H9 (cell line): ENCODE results near the gene EID1. TPM values are rescaled to one million over a fixed set of nuclear protein-coding genes. Genes with fewer than 3 reads are reported as not detected.

Experiments used
- DNase-seq: peaks from one replicate; pipeline ENCODE4 v3.0.0-alpha.2; 2017
- H2AFZ ChIP-seq: one replicate; pipeline ENCODE4 v1.6.1; 2013; ENCODE audit warnings: mild to moderate bottlenecking, low read length, control low read depth, moderate library complexity
- H2AK5ac ChIP-seq: 2 replicates; pipeline ENCODE4 v1.6.1; 2013; ENCODE audit warnings: low read length, control low read depth, mixed read lengths; ENCODE audit not compliant: insufficient read length
- H2BK120ac ChIP-seq: one replicate; pipeline ENCODE4 v1.6.1; 2013; ENCODE audit warnings: low read depth, mild to moderate bottlenecking, low read length, control low read depth, inconsistent platforms; ENCODE audit not compliant: poor library complexity, severe bottlenecking
- H2BK12ac ChIP-seq: 2 replicates; pipeline ENCODE4 v1.6.1; 2013; ENCODE audit warnings: low read length, control low read depth, mixed read lengths, low read depth; ENCODE audit not compliant: insufficient read length
- H2BK15ac ChIP-seq: 2 replicates; pipeline ENCODE4 v1.6.1; 2013; ENCODE audit warnings: low read depth, low read length, control low read depth
- H2BK20ac ChIP-seq: one replicate; pipeline ENCODE4 v1.6.1; 2013; ENCODE audit warnings: low read depth, mild to moderate bottlenecking, low read length, control low read depth, inconsistent platforms; ENCODE audit not compliant: poor library complexity, severe bottlenecking
- H2BK5ac ChIP-seq: 2 replicates; pipeline ENCODE4 v1.6.1; 2013; ENCODE audit warnings: low read length, control low read depth, mixed read lengths; ENCODE audit not compliant: insufficient read length
- H3K14ac ChIP-seq: 2 replicates; pipeline ENCODE4 v1.6.1; 2013; ENCODE audit warnings: low read length, control low read depth; ENCODE audit not compliant: insufficient read depth
- H3K18ac ChIP-seq: 2 replicates; pipeline ENCODE4 v1.6.1; 2013; ENCODE audit warnings: low read depth, mild to moderate bottlenecking, mixed read lengths, low read length, control low read depth; ENCODE audit not compliant: insufficient read length
- H3K23ac ChIP-seq: 2 replicates; pipeline ENCODE4 v1.6.1; 2013; ENCODE audit warnings: low read length, control low read depth, mixed read lengths, low read depth; ENCODE audit not compliant: insufficient read length
- H3K23me2 ChIP-seq: 2 replicates; pipeline ENCODE4 v1.6.1; 2013; ENCODE audit warnings: low read depth, mild to moderate bottlenecking, mixed read lengths, low read length, control low read depth; ENCODE audit not compliant: insufficient read length, poor library complexity, severe bottlenecking
- H3K27ac ChIP-seq: 2 replicates; pipeline ENCODE4 v1.5.1; 2013; ENCODE audit warnings: low read length, control low read depth, mixed read lengths, low read depth; ENCODE audit not compliant: insufficient read length
- H3K27me3 ChIP-seq: 2 replicates; pipeline ENCODE4 v1.6.1; 2013; ENCODE audit warnings: low read length, control low read depth, inconsistent platforms; ENCODE audit not compliant: insufficient read depth
- H3K4ac ChIP-seq: 2 replicates; pipeline ENCODE4 v1.6.1; 2013; ENCODE audit warnings: low read depth, mild to moderate bottlenecking, control low read depth, inconsistent platforms, low read length, moderate library complexity
- H3K4me1 ChIP-seq: 2 replicates; pipeline ENCODE4 v1.6.1; 2013; ENCODE audit warnings: low read length, control low read depth, inconsistent platforms; ENCODE audit not compliant: insufficient read depth
- H3K4me2 ChIP-seq: 2 replicates; pipeline ENCODE4 v1.6.1; 2013; ENCODE audit warnings: low read length, control low read depth, mixed read lengths; ENCODE audit not compliant: insufficient read length, insufficient read depth
- H3K56ac ChIP-seq: 2 replicates; pipeline ENCODE4 v1.6.1; 2013; ENCODE audit warnings: low read depth, mild to moderate bottlenecking, mixed read lengths, low read length, control low read depth; ENCODE audit not compliant: insufficient read length
- H3K79me1 ChIP-seq: 2 replicates; pipeline ENCODE4 v1.6.1; 2013; ENCODE audit warnings: low read depth, mild to moderate bottlenecking, moderate library complexity, low read length, control low read depth, inconsistent platforms; ENCODE audit not compliant: insufficient read depth, poor library complexity, severe bottlenecking
- H3K79me2 ChIP-seq: 2 replicates; pipeline ENCODE4 v1.6.1; 2013; ENCODE audit warnings: low read length, control low read depth, inconsistent platforms; ENCODE audit not compliant: insufficient read depth
- H3K9ac ChIP-seq: 2 replicates; pipeline ENCODE4 v1.6.1; 2013; ENCODE audit warnings: low read length, control low read depth, mixed read lengths; ENCODE audit not compliant: insufficient read length; ENCODE audit errors: extremely low read depth
- H3K9me3 ChIP-seq: one replicate; pipeline ENCODE4 v1.6.1; 2013; ENCODE audit warnings: low read depth, low read length, inconsistent platforms; ENCODE audit not compliant: control insufficient read depth
- H3T11ph ChIP-seq: one replicate; pipeline ENCODE4 v1.6.1; 2013; ENCODE audit warnings: mild to moderate bottlenecking, low read length, control low read depth, inconsistent platforms
- H4K20me1 ChIP-seq: one replicate; pipeline ENCODE4 v1.6.1; 2013; ENCODE audit not compliant: control insufficient read depth, insufficient read length, insufficient read depth
- H4K5ac ChIP-seq: 2 replicates; pipeline ENCODE4 v1.6.1; 2013; ENCODE audit warnings: low read depth, mild to moderate bottlenecking, mixed read lengths, low read length, control low read depth; ENCODE audit not compliant: insufficient read length
- H4K8ac ChIP-seq: replicated peaks from 2 replicates; pipeline ENCODE4 v1.6.1; 2013; ENCODE audit warnings: low read length, control low read depth, mixed read lengths, low read depth; ENCODE audit not compliant: insufficient read length
- H4K91ac ChIP-seq: 2 replicates; pipeline ENCODE4 v1.6.1; 2013; ENCODE audit warnings: low read depth, mild to moderate bottlenecking, moderate library complexity, mixed read lengths, low read length, control low read depth; ENCODE audit not compliant: insufficient read length
- H3K27ac Mint-ChIP-seq, 3 experiments: 2 replicates in 2 of 3; 3 replicates in 1 of 3; pipeline ENCODE4 v1.8.0; 2020 to 2021; ENCODE audit warnings: mixed read lengths in 3 of 3, mild to moderate bottlenecking in 1 of 3, moderate library complexity in 1 of 3
- H3K27me3 Mint-ChIP-seq: 2 replicates; pipeline ENCODE4 v1.8.0; 2021; ENCODE audit warnings: low read depth, mild to moderate bottlenecking, moderate library complexity, mixed read lengths
- H3K36me3 Mint-ChIP-seq, 3 experiments: 2 replicates in 2 of 3; 3 replicates in 1 of 3; pipeline ENCODE4 v1.8.0; 2020 to 2021; ENCODE audit warnings: low read depth in 3 of 3, mixed read lengths in 3 of 3; ENCODE audit not compliant: insufficient read depth in 1 of 3
- H3K4me1 Mint-ChIP-seq, 2 experiments: 2 replicates each; pipeline ENCODE4 v1.8.0; 2020; ENCODE audit warnings: mixed read lengths in 2 of 2
- H3K4me3 Mint-ChIP-seq, 2 experiments: 2 replicates in 1 of 2; 3 replicates in 1 of 2; pipeline ENCODE4 v1.8.0; 2020 to 2021; ENCODE audit warnings: mild to moderate bottlenecking in 2 of 2, mixed read lengths in 2 of 2, moderate library complexity in 1 of 2
- H3K9me3 Mint-ChIP-seq, 2 experiments: 2 replicates in 1 of 2; 3 replicates in 1 of 2; pipeline ENCODE4 v1.8.0; 2020; ENCODE audit warnings: mild to moderate bottlenecking in 2 of 2, mixed read lengths in 2 of 2, moderate library complexity in 1 of 2
- CTCF ChIP-seq: fragments of 200-600 bp; sonication (generic); conservative IDR thresholded peaks from 3 replicates; pipeline ENCODE4 v1.8.0; 2021; ENCODE audit warnings: antibody characterized with exemption, mild to moderate bottlenecking
- WGBS: extraction: QIAGEN DNeasy Blood & Tissue Kit; methylation state at CpG from one replicate; pipeline ENCODE4 v1.1.7; 2013; ENCODE audit warnings: missing lambda C conversion rate, low lambda C conversion rate, mixed read lengths; ENCODE audit not compliant: insufficient read length; ENCODE audit errors: extremely low coverage; 5-methylcytosine and 5-hydroxymethylcytosine counted together
- total RNA-seq: library from RNA; stranded (reverse); gene quantifications from 2 replicates; pipeline ENCODE4 v1.2.1, GENCODE V29; 2021

EID1 gene
- total RNA-seq, 1 experiment from 2014 or later: 113 TPM

GRCh38 chr15:48898446-48898845 is 20.5 kb downstream of the EID1 start:
- Histone ChIP-seq H2BK15ac (no peak overlapping the region), H4K20me1 (no peaks in the 10 kb centered on the region), H4K5ac (no peak overlapping the region), H3K79me1 (no peaks in the 10 kb centered on the region), H3K14ac (no peak overlapping the region), H3K9me3 (no peaks in the 10 kb centered on the region), H3K56ac (no peak overlapping the region), H2AFZ (no peak overlapping the region), H2BK20ac (no peak overlapping the region), H2BK12ac (no peak overlapping the region), H3K4me1 (no peaks in the 10 kb centered on the region; the same call in 1 of the 2 replicates), H3T11ph (no peak overlapping the region), H3K27me3 (no peaks in the 10 kb centered on the region), H3K23me2 (no peaks in the 10 kb centered on the region), H2BK120ac (no peak overlapping the region), H4K91ac (no peak overlapping the region), H2AK5ac (no peak overlapping the region), H3K4ac (no peak overlapping the region), H3K27ac (no peak overlapping the region), H3K23ac (no peak overlapping the region), H3K18ac (no peak overlapping the region), H2BK5ac (no peak overlapping the region), H3K4me2 (no peak overlapping the region), H4K8ac (no peak overlapping the region), H3K9ac (no peak overlapping the region), H3K79me2 (no peaks in the 10 kb centered on the region)
- H3K27ac Mint-ChIP-seq: no peak overlapping the region
- peaks cover 16 to 18% of the 10 kb centered on the region in 2 experiments for H3K4me1 Mint-ChIP-seq
- H3K36me3 Mint-ChIP-seq: no peaks in the 10 kb centered on the region
- H3K27me3 Mint-ChIP-seq: no peaks in the 10 kb centered on the region
- no peak overlapping the region for H3K4me3 Mint-ChIP-seq
- no peak for TF ChIP-seq CTCF
- H3K9me3 Mint-ChIP-seq: no peaks in the 10 kb centered on the region
- DNase-seq: no peak
- WGBS: no CpG with 5 or more reads among the region's 2 CpGs
